K562 (cell line): ENCODE measurements around the gene GIGYF1. TPM values are rescaled to one million over a fixed set of nuclear protein-coding genes. Genes with fewer than 3 reads are reported as not detected.

ENCODE experiments used
- ATAC-seq: fragments of 200-7000 bp; cut with Tn5 transposase; 3 replicates; pipeline ENCODE4 v1.9.1; 2020; ENCODE audit warnings: moderate library complexity
- BruUV-seq: library from RNA; stranded (reverse); fragments of 400-500 nt; replicated peaks from 2 replicates; lab custom pipeline; 2021; lab: Mats Ljungman, UMichigan
- CTCF ChIA-PET: fragments of 300-600 bp; formaldehyde crosslinking; extraction: SDS; loops from one replicate; lab custom pipeline; 2021; ENCODE audit warnings: low intra/inter-chr PET ratio; lab: Yijun Ruan, JAX
- POLR2A ChIA-PET: fragments of 300-600, 350-650 bp; sonication (Branson Sonifier 250); formaldehyde crosslinking; extraction: SDS; loops from one replicate; lab custom pipeline; 2021; ENCODE audit warnings: antibody characterized with exemption, inconsistent platforms; lab: Yijun Ruan, JAX
- DNase-seq, 4 experiments: peaks; one replicate each; pipeline versions ENCODE4 v3.0.0 to v3.0.0-alpha.2; 2011 to 2018; ENCODE audit warnings: low spot score in 3 of 4, mixed read lengths in 3 of 4; ENCODE audit errors: extremely low read depth in 1 of 4
- FAIRE-seq: peaks from 2 replicates; lab custom pipeline; 2011; peaks lifted over from hg19 to GRCh38; lab: Jason Lieb, UNC
- H2AFZ ChIP-seq: 2 replicates; pipeline ENCODE4 v1.6.0; 2011; ENCODE audit warnings: low read depth, low read length, control low read depth, inconsistent platforms
- H3K27ac ChIP-seq: fragments of 200-600 bp; 3 replicates; pipeline ENCODE4 v1.8.0; 2011; ENCODE audit warnings: low read depth, mild to moderate bottlenecking, control low read depth, inconsistent platforms, low read length, moderate library complexity, mixed read lengths; ENCODE audit errors: extremely low read depth
- H3K27me3 ChIP-seq, 2 experiments: fragments of 300-600 bp in 1 of 2; 2 replicates in 1 of 2; 3 replicates in 1 of 2; pipeline versions ENCODE4 v1.6.0 to v1.8.0; 2011; ENCODE audit warnings: inconsistent platforms in 2 of 2, low read length in 2 of 2, mild to moderate bottlenecking in 1 of 2, mixed read lengths in 1 of 2, moderate library complexity in 1 of 2; ENCODE audit not compliant: control insufficient read depth in 2 of 2, insufficient read depth in 2 of 2
- H3K36me3 ChIP-seq: fragments of 300-600 bp; 3 replicates; pipeline ENCODE4 v1.8.0; 2011; ENCODE audit warnings: mild to moderate bottlenecking, low read length, inconsistent platforms; ENCODE audit not compliant: control insufficient read depth, insufficient read depth
- H3K4me1 ChIP-seq, 2 experiments: fragments of 200-600 bp in 1 of 2; replicated peaks in 1 of 2; 2 replicates in 1 of 2; 3 replicates in 1 of 2; pipeline versions ENCODE4 v1.5.1 to v1.8.0; 2011; ENCODE audit warnings: inconsistent platforms in 2 of 2, low read length in 2 of 2, mild to moderate bottlenecking in 1 of 2, mixed read lengths in 1 of 2, moderate library complexity in 1 of 2; ENCODE audit not compliant: control insufficient read depth in 2 of 2, insufficient read depth in 2 of 2
- H3K4me2 ChIP-seq: 2 replicates; pipeline ENCODE4 v1.6.1; 2011; ENCODE audit warnings: low read length, control low read depth, inconsistent platforms, mixed read lengths; ENCODE audit not compliant: insufficient read depth
- H3K4me3 ChIP-seq: fragments of 200-600 bp; sonication (generic), shearing (Covaris generic); 2 replicates; pipeline ENCODE4 v1.5.1; 2016; ENCODE audit warnings: control low read depth, inconsistent platforms
- H3K79me2 ChIP-seq: fragments of 200-600 bp; 3 replicates; pipeline ENCODE4 v1.8.0; 2011; ENCODE audit warnings: low read length, inconsistent platforms; ENCODE audit not compliant: control insufficient read depth, insufficient read depth
- H3K9ac ChIP-seq, 2 experiments: 2 replicates each; pipeline versions ENCODE4 v1.6.0 to v1.6.1; 2011; ENCODE audit warnings: low read depth in 2 of 2, low read length in 2 of 2, control low read depth in 1 of 2, inconsistent platforms in 1 of 2, mild to moderate bottlenecking in 1 of 2, mixed read lengths in 1 of 2; ENCODE audit not compliant: insufficient read depth in 1 of 2
- H3K9me1 ChIP-seq: one replicate; pipeline ENCODE4 v1.6.0; 2011; ENCODE audit warnings: inconsistent platforms, mild to moderate bottlenecking, low read length, moderate library complexity; ENCODE audit not compliant: control insufficient read depth, insufficient read depth
- H3K9me3 ChIP-seq: replicated peaks from 2 replicates; pipeline ENCODE4 v1.5.1; 2011; ENCODE audit warnings: low read depth, low read length, inconsistent platforms; ENCODE audit not compliant: control insufficient read depth, insufficient read depth
- H4K20me1 ChIP-seq: replicated peaks from 2 replicates; pipeline ENCODE4 v1.6.1; 2011; ENCODE audit warnings: low read length, inconsistent platforms, mixed read lengths; ENCODE audit not compliant: control insufficient read depth, insufficient read depth
- DACH1 ChIP-seq: fragments of 450-650 bp; IDR thresholded peaks from 2 replicates; pipeline ENCODE4 v1.6.1; 2018; ENCODE audit not compliant: partially characterized antibody
- FUS ChIP-seq: fragments of 200-400 bp; formaldehyde crosslinking; optimal IDR thresholded peaks from 2 replicates; pipeline ENCODE3; 2017; ENCODE audit warnings: low read depth, low read length
- HDGF ChIP-seq: fragments of 450-650 bp; IDR thresholded peaks from 2 replicates; pipeline ENCODE4 v1.6.1; 2016
- JUN ChIP-seq, 2 experiments: sonication (generic) in 1 of 2; formaldehyde crosslinking in 1 of 2; IDR thresholded peaks; 2 replicates each; pipeline versions ENCODE4 v1.6.1 to v1.8.0; 2012 to 2022; ENCODE audit warnings: borderline replicate concordance in 2 of 2, mild to moderate bottlenecking in 2 of 2, improper control_type of control experiment in 1 of 2, low read depth in 1 of 2, low read length in 1 of 2, missing genetic modification reagents in 1 of 2
- KLF1 ChIP-seq: fragments of 450-650 bp; IDR thresholded peaks from 2 replicates; pipeline ENCODE4 v1.6.1; 2016; ENCODE audit warnings: missing genetic modification characterization, missing compliant biosample characterization
- NFATC3 ChIP-seq: fragments of 450-650 bp; IDR thresholded peaks from 2 replicates; pipeline ENCODE4 v1.6.1; 2017; ENCODE audit warnings: mild to moderate bottlenecking
- NR2C2 ChIP-seq, 2 experiments: fragments of 200-800 bp in 1 of 2; sonication (Bioruptor generic) in 1 of 2; sonication (generic) in 1 of 2; formaldehyde crosslinking in 1 of 2; IDR thresholded peaks; 2 replicates each; pipeline versions ENCODE4 v1.6.1 to v1.8.0; 2016 to 2022; ENCODE audit warnings: mild to moderate bottlenecking in 1 of 2, missing compliant biosample characterization in 1 of 2, missing genetic modification characterization in 1 of 2, missing genetic modification reagents in 1 of 2
- SMAD2 ChIP-seq: fragments of 150-350 bp; IDR thresholded peaks from 2 replicates; pipeline ENCODE4 v1.6.1; 2014; ENCODE audit warnings: low read depth, mild to moderate bottlenecking, low read length
- SMARCA5 ChIP-seq: fragments of 450-650 bp; IDR thresholded peaks from 2 replicates; pipeline ENCODE4 v1.6.1; 2016
- SP2 ChIP-seq: IDR thresholded peaks from 2 replicates; pipeline ENCODE4 v1.6.1; 2011; ENCODE audit warnings: mild to moderate bottlenecking, low read depth, low read length, moderate library complexity; ENCODE audit not compliant: poor library complexity, severe bottlenecking; ENCODE audit errors: extremely low read depth
- XRCC4 ChIP-seq: IDR thresholded peaks from one replicate; pipeline ENCODE4 v1.6.1; 2011; ENCODE audit not compliant: insufficient read depth, insufficient read length; ENCODE audit errors: extremely low read depth
- ZNF146 ChIP-seq: IDR thresholded peaks from one replicate; pipeline ENCODE4 v1.6.1; 2018; ENCODE audit warnings: missing compliant biosample characterization; ENCODE audit not compliant: unreplicated experiment
- ZNF212 ChIP-seq: fragments of 450-650 bp; formaldehyde crosslinking; IDR thresholded peaks from 2 replicates; pipeline ENCODE4 v1.4.0; 2020; ENCODE audit warnings: mild to moderate bottlenecking
- ZNF263 ChIP-seq: sonication (generic); formaldehyde crosslinking; IDR thresholded peaks from 2 replicates; pipeline ENCODE4 v1.8.0; 2022; ENCODE audit warnings: mild to moderate bottlenecking, missing genetic modification reagents, borderline replicate concordance
- WGBS: fragments of 100-300 bp; shearing (Covaris generic); methylation state at CpG from one replicate; pipeline ENCODE4 v1.1.6; 2016; ENCODE audit warnings: low coverage, mixed read lengths; ENCODE audit not compliant: insufficient coverage; ENCODE audit errors: missing lambda C conversion rate; 5-methylcytosine and 5-hydroxymethylcytosine counted together
- in situ Hi-C: fragments of 300-500 bp; cut with MboI; formaldehyde crosslinking; loops from 4 replicates; pipeline ENCODE4 v1.15.0; 2018; ENCODE audit warnings: inconsistent platforms, mixed read lengths
- intact Hi-C: fragments of 100-400 bp; cut with micrococcal nuclease; formaldehyde crosslinking; loops from 2 replicates; pipeline ENCODE4 v1.14.2; 2022
- polyA plus RNA-seq, 8 experiments: library from polyadenylated mRNA; depleted of rRNA in 4 of 8; stranded (reverse) in 5 of 8; unstranded in 3 of 8; fragments of >200 nt; fragmentation: Nextera tagmentation in 2 of 8; fragmentation: Illumina TruSeq in 1 of 8; extraction: Ambion mirVana in 2 of 8; extraction: Trizol in 1 of 8; gene quantifications; 2 replicates each; pipeline versions ENCODE4 v1.2.1 to v1.2.3, GENCODE V29; 2011 to 2014; ENCODE audit warnings: inconsistent platforms in 1 of 8, missing spikeins in 1 of 8
- total RNA-seq, 7 experiments: library from RNA; depleted of rRNA in 6 of 7; stranded (reverse); fragments of >200 nt in 6 of 7; fragmentation: Illumina TruSeq in 2 of 7; extraction: Trizol in 2 of 7; gene quantifications; 2 replicates each; pipeline versions ENCODE4 v1.2.1 to v1.2.3, GENCODE V29; 2011 to 2021; ENCODE audit warnings: low replicate concordance in 1 of 7
- TF ChIP-seq, protein P1 (sequence below): sonication (generic); formaldehyde crosslinking; IDR thresholded peaks from 2 replicates; pipeline ENCODE4 v1.8.0; 2023; ENCODE audit warnings: mild to moderate bottlenecking, missing genetic modification reagents
- TF ChIP-seq, protein P2 (sequence below): fragments of 450-650 bp; formaldehyde crosslinking; IDR thresholded peaks from 2 replicates; pipeline ENCODE4 v1.4.0; 2020; ENCODE audit warnings: mild to moderate bottlenecking, moderate library complexity

GIGYF1 gene
- total and polyA plus RNA-seq, 9 of the 15 experiments (the other 6 are each of a cell fraction or from before 2014, with no cell fraction given): 0.56 to 76.2 (median 16.8) TPM

DNA sequence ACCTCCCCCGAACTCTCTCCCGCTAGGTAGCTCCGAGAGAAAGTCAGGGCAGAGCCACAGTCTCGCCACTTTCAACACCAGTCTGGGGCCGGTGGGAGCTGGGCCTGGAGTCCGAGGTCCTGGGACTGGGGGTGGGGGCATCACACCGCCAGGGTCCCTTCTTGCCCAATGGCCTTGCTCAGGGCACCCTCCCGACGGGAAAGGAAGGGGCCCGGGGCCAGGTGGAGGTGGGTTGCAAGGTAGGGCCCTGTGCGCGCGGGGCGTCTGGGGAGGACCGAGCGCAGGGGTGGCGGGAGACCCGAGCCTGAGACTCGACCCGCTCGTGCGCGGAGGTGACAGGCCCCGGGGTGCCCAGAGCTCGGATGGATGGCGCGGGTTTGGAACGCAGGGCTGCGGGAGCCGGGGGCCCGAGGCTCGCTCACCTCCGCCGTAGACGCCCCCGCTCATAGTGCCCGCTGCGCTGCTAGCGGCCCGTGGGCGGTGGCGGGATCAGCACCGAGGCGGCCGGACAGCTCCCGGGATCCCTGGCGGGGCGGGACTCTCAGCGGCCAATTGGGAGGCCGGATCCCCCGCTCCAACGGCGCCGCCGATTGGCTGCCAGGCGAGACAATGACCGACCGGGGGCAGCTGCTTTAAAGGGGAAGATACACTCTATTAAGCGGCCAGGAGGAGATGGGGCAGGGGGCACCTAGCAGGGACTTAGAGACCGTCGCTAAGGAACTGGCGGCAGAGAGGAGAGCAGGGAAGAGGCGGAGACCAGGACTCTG is 38.0 kb downstream of the GIGYF1 start, which contains the start of gene ACTL6B:
Gene ACTL6B, minus strand, starts transcription at position 541 of the 767 bp plus-strand sequence. Its CDS starts 94 bp downstream, at position 447.
- CTCF ChIA-PET: no interaction called here
- no peak for TF ChIP-seq DACH1
- TF ChIP-seq SMARCA5: no peak
- no peak for TF ChIP-seq SP2
- peak; percentile 70; the same call in 1 of the 2 replicates for TF ChIP-seq ZNF263 (CRISPR knock-in tag)
- TF ChIP-seq NR2C2 (CRISPR knock-in tag; IDR thresholded peaks at IDR 0.05): 0 out of 2 replicates have a peak, but pooled peaks have one; percentile 47
- TF ChIP-seq NR2C2 (tag; IDR thresholded peaks at IDR 0.05): no peak
- peak; percentile 49 for TF ChIP-seq ZNF146 (CRISPR knock-in tag)
- no peak for TF ChIP-seq HDGF
- TF ChIP-seq FUS: peak; percentile 52
- TF ChIP-seq, protein P1, sequence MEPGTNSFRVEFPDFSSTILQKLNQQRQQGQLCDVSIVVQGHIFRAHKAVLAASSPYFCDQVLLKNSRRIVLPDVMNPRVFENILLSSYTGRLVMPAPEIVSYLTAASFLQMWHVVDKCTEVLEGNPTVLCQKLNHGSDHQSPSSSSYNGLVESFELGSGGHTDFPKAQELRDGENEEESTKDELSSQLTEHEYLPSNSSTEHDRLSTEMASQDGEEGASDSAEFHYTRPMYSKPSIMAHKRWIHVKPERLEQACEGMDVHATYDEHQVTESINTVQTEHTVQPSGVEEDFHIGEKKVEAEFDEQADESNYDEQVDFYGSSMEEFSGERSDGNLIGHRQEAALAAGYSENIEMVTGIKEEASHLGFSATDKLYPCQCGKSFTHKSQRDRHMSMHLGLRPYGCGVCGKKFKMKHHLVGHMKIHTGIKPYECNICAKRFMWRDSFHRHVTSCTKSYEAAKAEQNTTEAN (CRISPR knock-in tag): peak; percentile 92
- TF ChIP-seq ZNF212 (CRISPR knock-in tag): no peak
- TF ChIP-seq JUN (IDR thresholded peaks at IDR 0.05; ENCODE audit: borderline replicate concordance, low read depth, low read length): no peak; the same call in 1 of the 2 replicates
- TF ChIP-seq JUN (CRISPR knock-in tag; IDR thresholded peaks at IDR 0.05; ENCODE audit: borderline replicate concordance): peak; percentile 76; the same call in 1 of the 2 replicates
- TF ChIP-seq NFATC3: no peak
- no peak for TF ChIP-seq SMAD2
- no peak for TF ChIP-seq XRCC4
- 0 out of 2 replicates have a peak, but pooled peaks have one; percentile 37 for TF ChIP-seq KLF1 (tag)
- TF ChIP-seq, protein P2, sequence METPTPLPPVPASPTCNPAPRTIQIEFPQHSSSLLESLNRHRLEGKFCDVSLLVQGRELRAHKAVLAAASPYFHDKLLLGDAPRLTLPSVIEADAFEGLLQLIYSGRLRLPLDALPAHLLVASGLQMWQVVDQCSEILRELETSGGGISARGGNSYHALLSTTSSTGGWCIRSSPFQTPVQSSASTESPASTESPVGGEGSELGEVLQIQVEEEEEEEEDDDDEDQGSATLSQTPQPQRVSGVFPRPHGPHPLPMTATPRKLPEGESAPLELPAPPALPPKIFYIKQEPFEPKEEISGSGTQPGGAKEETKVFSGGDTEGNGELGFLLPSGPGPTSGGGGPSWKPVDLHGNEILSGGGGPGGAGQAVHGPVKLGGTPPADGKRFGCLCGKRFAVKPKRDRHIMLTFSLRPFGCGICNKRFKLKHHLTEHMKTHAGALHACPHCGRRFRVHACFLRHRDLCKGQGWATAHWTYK: 0 out of 2 replicates have a peak, but pooled peaks have one; percentile 65

More for the DNA sequence above, 38.0 kb downstream of the GIGYF1 start, which contains the start of gene ACTL6B:
- Histone ChIP-seq H3K79me2 (no peaks in the 10 kb centered on the region), H3K4me2 (peak within 1 kb of the TSS; percentile 53; the same call in 1 of the 2 replicates), H2AFZ (no peak within 1 kb of the TSS; the same call in 1 of the 2 replicates), H3K27me3 (peaks cover 4 to 14% of the 10 kb centered on the region in 2 experiments; a peak in 4 of 5 replicates), H3K9me1 (no peaks in the 10 kb centered on the region), H3K4me1 (peaks cover 0 to 18% of the 10 kb centered on the region in 2 experiments; a peak in 3 of 5 replicates), H3K9ac (0 out of 4 replicates have a peak within 1 kb of the TSS, but pooled peaks of 1 of the 2 experiments have one; percentile 62), H3K27ac (no peak within 1 kb of the TSS), H3K4me3 (no peak within 1 kb of the TSS), H4K20me1 (peaks cover 10% of the 10 kb centered on the region), H3K9me3 (no peaks in the 10 kb centered on the region; the same call in 1 of the 2 replicates), H3K36me3 (no peaks in the 10 kb centered on the region)
- WGBS: 8% methylated on average over 62 of the region's 63 CpGs
- ATAC-seq (peak; percentile 99), FAIRE-seq (peak; percentile 69), DNase-seq (peak; percentile 89 to 100 (median 100))
- no TSS peak for BruUV-seq
- POLR2A ChIA-PET: interaction anchor here (0.6 to 1.5 kb wide), 5 partner anchors 9 to 794 kb away, joined by 3 to 5 read pairs (median 3); no protein-coding TSS in a partner anchor
- in situ Hi-C loops (no loop called here), intact Hi-C loops (loop anchor here (1.0 kb wide), 1 partner anchor 14 kb away; no protein-coding TSS in a partner anchor)
